CD4-positive, alpha-beta memory T cell (primary cell): ENCODE measurements around the gene SERTAD3. TPM values are rescaled to one million over a fixed set of nuclear protein-coding genes. Genes with fewer than 3 reads are reported as not detected.
"Not testable (repeated sequence)": the region's sequence is repeated elsewhere in the genome, so short reads cannot be mapped to it uniquely, and the experiment has no call there.

Source experiments
- CTCF ChIA-PET: fragments of 350-600 bp; sonication (Branson Sonifier 250); formaldehyde crosslinking; loops from one replicate; lab custom pipeline; 2021; ENCODE audit warnings: inconsistent platforms; ENCODE audit not compliant: partially characterized antibody; lab: Charles Lee
- POLR2A ChIA-PET: fragments of 350-600 bp; sonication (Branson Sonifier 250); formaldehyde crosslinking; loops from one replicate; lab custom pipeline; 2021; ENCODE audit not compliant: partially characterized antibody; lab: Charles Lee
- DNase-seq, 5 donors: peaks; one replicate each; pipeline versions ENCODE4 v3.0.0 to v3.0.0-alpha.2; 2020 to 2022; ENCODE audit warnings: mixed read lengths in 1 of 5
- H3K27ac ChIP-seq: one replicate; pipeline ENCODE4 v1.7.0; 2013; ENCODE audit warnings: low read depth, low read length
- H3K27me3 ChIP-seq: 2 replicates; pipeline ENCODE4 v1.7.0; 2013; ENCODE audit warnings: mild to moderate bottlenecking, low read length, moderate library complexity; ENCODE audit not compliant: insufficient read depth
- H3K36me3 ChIP-seq: 2 replicates; pipeline ENCODE4 v1.7.0; 2013; ENCODE audit warnings: mild to moderate bottlenecking, low read length, moderate library complexity; ENCODE audit not compliant: insufficient read depth
- H3K4me1 ChIP-seq: 2 replicates; pipeline ENCODE4 v1.7.0; 2013; ENCODE audit warnings: mild to moderate bottlenecking, low read length, moderate library complexity; ENCODE audit not compliant: insufficient read depth
- H3K4me3 ChIP-seq, 2 donors: one replicate each; pipeline ENCODE4 v1.7.0; 2013; ENCODE audit warnings: low read length in 2 of 2, mild to moderate bottlenecking in 1 of 2
- H3K9me3 ChIP-seq, 2 donors: one replicate each; pipeline ENCODE4 v1.7.0; 2013; ENCODE audit warnings: low read length in 2 of 2, control low read depth in 1 of 2; ENCODE audit not compliant: control insufficient read depth in 1 of 2
- H3K27ac Mint-ChIP-seq, 7 donors: one replicate each; pipeline ENCODE4 v1.8.0; 2020 to 2021; ENCODE audit warnings: mixed read lengths in 7 of 7, mild to moderate bottlenecking in 6 of 7, inconsistent platforms in 3 of 7, moderate library complexity in 3 of 7
- H3K27me3 Mint-ChIP-seq, 2 donors: one replicate each; pipeline ENCODE4 v1.8.0; 2020 to 2021; ENCODE audit warnings: mixed read lengths in 2 of 2
- H3K36me3 Mint-ChIP-seq, 2 donors: one replicate each; pipeline ENCODE4 v1.8.0; 2020 to 2021; ENCODE audit warnings: mixed read lengths in 2 of 2, inconsistent platforms in 1 of 2, mild to moderate bottlenecking in 1 of 2
- H3K4me1 Mint-ChIP-seq, 4 donors: one replicate each; pipeline ENCODE4 v1.8.0; 2020 to 2021; ENCODE audit warnings: mixed read lengths in 4 of 4, mild to moderate bottlenecking in 1 of 4
- H3K4me3 Mint-ChIP-seq, 8 donors: one replicate each; pipeline ENCODE4 v1.8.0; 2020 to 2021; ENCODE audit warnings: mixed read lengths in 8 of 8, mild to moderate bottlenecking in 7 of 8, moderate library complexity in 6 of 8, inconsistent platforms in 3 of 8
- H3K9me3 Mint-ChIP-seq, 8 donors: one replicate each; pipeline ENCODE4 v1.8.0; 2020 to 2021; ENCODE audit warnings: mixed read lengths in 8 of 8, mild to moderate bottlenecking in 5 of 8, inconsistent platforms in 3 of 8, moderate library complexity in 1 of 8
- intact Hi-C: fragments of 100-400 bp; cut with micrococcal nuclease; formaldehyde crosslinking; loops from one replicate; pipeline ENCODE4 v1.15.1; 2023
- polyA plus RNA-seq, 2 donors: library from polyadenylated mRNA; unstranded; fragments of 300-500 nt; fragmentation: Illumina TruSeq; gene quantifications; one replicate each; pipeline ENCODE4 v1.2.3, GENCODE V29; 2021
- total RNA-seq, 2 experiments: library from RNA; stranded (reverse); gene quantifications; one replicate each; pipeline ENCODE4 v1.2.3, GENCODE V29; 2021

SERTAD3 gene, protein sequence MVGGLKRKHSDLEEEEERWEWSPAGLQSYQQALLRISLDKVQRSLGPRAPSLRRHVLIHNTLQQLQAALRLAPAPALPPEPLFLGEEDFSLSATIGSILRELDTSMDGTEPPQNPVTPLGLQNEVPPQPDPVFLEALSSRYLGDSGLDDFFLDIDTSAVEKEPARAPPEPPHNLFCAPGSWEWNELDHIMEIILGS
- 10 to 100 TPM; 17.8 to 19.4 TPM for total RNA-seq
- 10 to 100 TPM in 1 of 2 donors, 1 to 10 TPM in 1; 9.4 to 11.4 TPM for polyA plus RNA-seq

DNA sequence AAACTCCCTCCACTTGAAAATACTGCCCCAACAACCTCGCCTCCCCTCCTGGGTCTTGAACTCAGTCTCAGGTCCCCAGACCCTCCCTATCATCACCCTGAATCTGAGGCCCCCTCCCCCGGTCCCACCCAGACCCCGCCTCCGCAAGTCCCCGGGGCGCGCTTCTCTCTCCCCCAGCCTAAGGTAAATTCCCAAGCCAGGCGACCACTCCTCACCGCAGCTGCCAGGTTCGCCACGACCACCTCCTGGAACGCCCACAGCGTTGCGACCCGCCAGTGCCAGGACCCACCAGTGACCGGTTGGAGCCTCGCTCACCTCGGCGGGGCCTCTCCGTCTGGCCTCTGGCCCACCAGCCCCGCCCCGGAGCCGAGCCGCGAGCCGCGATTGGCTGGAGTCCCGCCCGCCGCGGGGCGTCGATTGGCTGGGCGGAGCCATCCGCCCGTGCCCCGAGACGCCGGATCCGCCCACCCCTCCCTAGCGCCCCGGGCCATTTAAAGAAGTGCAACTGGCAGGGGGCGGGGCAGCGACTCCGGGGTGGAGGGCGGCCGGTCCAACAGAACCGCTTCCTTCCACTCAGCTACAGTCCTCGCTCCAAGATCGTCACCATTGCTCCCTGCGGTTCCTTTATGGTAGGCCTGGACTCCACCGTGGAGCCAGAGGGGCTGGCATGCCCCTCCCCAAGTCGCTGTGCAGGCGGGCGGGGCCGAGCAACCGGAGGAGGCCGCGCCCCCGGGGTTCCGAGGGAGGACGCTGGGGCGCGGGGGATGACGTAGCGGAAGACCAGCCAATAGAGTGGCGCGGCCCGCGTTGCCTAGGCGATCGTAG lies at the start of gene SERTAD3:
Gene SERTAD3 (minus strand): TSS at position 336 of the 825 bp plus-strand sequence. CDS start 2,255 bp downstream, outside the sequence.
- H3K9me3 ChIP-seq: no peaks in the 10 kb centered on the region
- intact Hi-C loops: loop anchor here (1.0 to 5.0 kb wide), 12 partner anchors 10 to 1592 kb away; partner anchors contain the start of genes ACTMAP, AKT2, BCKDHA and BLVRB
- Mint-ChIP-seq H3K4me1 (peaks cover 11 to 24% (median 19%) of the 10 kb centered on the region in 4 donors), H3K4me3 (peak within 1 kb of the TSS; percentile 96 to 100 (median 100)), H3K36me3 (peaks cover 0 to 22% of the 10 kb centered on the region in 2 donors), H3K27ac (peak within 1 kb of the TSS; percentile 85 to 100 (median 99)), H3K9me3 (no peaks in the 10 kb centered on the region), H3K27me3 (no peaks in the 10 kb centered on the region)
- H3K36me3 ChIP-seq: peaks cover 17% of the 10 kb centered on the region
- peak within 1 kb of the TSS; percentile 75 for H3K27ac ChIP-seq
- H3K4me1 ChIP-seq: peaks cover 11% of the 10 kb centered on the region
- peak; percentile 96 to 99 (median 97) for DNase-seq
- H3K4me3 ChIP-seq: peak within 1 kb of the TSS; percentile 96 to 100
- H3K27me3 ChIP-seq: no peaks in the 10 kb centered on the region
- ChIA-PET CTCF (interaction anchor here (1.1 to 5.4 kb wide), 4 partner anchors 9 to 23 kb away, joined by 3 to 33 read pairs (median 14); partner anchors contain the start of genes BLVRB and SERTAD1), POLR2A (interaction anchor here (1.0 to 8.9 kb wide), 12 partner anchors 11 to 219 kb away, joined by 3 to 227 read pairs (median 13); partner anchors contain the start of genes AKT2, BLVRB, C19orf47 and PLD3)

DNA sequence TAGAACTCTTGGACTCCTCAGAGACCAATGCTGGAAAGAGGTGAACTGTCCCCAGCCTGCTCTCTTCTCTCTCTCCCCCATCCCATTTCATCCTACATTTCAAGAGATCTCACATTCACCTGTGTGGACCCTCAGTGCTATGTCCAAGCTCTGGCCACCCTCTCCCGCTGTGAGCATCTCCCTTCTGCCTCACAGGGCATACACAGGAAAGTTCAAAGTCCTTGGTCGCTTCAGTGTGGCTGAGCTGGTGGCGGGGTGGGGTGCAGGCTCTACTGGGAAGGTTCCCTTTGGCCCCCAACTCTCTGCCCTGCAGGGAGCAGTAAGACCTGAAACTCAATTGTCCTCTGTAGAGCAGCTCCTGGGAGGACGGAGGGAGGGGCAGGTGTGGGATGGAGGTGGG lies 49.6 kb upstream of the SERTAD3 start:
- H3K4me3 ChIP-seq: no peak overlapping the region
- no peaks in the 10 kb centered on the region for H3K4me1 Mint-ChIP-seq
- CTCF ChIA-PET: no interaction called here
- H3K27ac ChIP-seq: no peak overlapping the region
- no peak overlapping the region for H3K4me3 Mint-ChIP-seq
- no peak for DNase-seq
- H3K27me3 ChIP-seq: no peaks in the 10 kb centered on the region
- intact Hi-C loops: no loop called here
- H3K27me3 Mint-ChIP-seq: peaks cover 8 to 10% of the 10 kb centered on the region in 2 donors
- no peaks in the 10 kb centered on the region for H3K9me3 Mint-ChIP-seq
- H3K36me3 Mint-ChIP-seq: no peaks in the 10 kb centered on the region
- H3K4me1 ChIP-seq: no peaks in the 10 kb centered on the region
- no peak overlapping the region for H3K27ac Mint-ChIP-seq
- no peaks in the 10 kb centered on the region for H3K36me3 ChIP-seq
- no peaks in the 10 kb centered on the region for H3K9me3 ChIP-seq
- POLR2A ChIA-PET: no interaction called here

DNA sequence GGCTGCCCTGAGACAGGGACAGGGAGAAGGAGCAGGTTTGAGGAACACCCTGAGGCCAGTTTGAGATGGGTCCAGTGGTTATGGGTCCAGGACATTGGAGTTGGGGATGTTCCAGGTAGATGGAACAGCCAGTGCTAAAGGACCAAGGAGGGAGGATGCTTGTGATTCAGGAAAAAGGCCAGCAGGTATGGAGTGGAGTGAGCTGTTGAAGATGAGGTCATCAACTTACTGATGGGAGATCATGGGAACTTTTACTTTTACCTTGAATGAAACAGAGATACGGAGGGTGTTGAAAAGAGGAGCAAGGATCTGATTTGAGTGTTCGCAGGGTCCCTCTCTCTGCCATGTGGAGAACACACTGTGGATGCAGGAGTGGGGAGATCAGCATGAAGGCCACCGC lies 48.1 kb upstream of the SERTAD3 start:
- Histone ChIP-seq H3K36me3 (no peaks in the 10 kb centered on the region), H3K4me1 (no peaks in the 10 kb centered on the region), H3K27me3 (peaks cover 3% of the 10 kb centered on the region), H3K27ac (no peak overlapping the region), H3K9me3 (no peaks in the 10 kb centered on the region), H3K4me3 (no peak overlapping the region)
- Mint-ChIP-seq H3K27ac (no peak overlapping the region), H3K27me3 (peaks cover 14 to 15% of the 10 kb centered on the region in 2 donors), H3K36me3 (no peaks in the 10 kb centered on the region), H3K4me1 (peaks cover 0 to 7% (median 4%) of the 10 kb centered on the region in 4 donors), H3K9me3 (no peaks in the 10 kb centered on the region), H3K4me3 (no peak overlapping the region)
- intact Hi-C loops: no loop called here
- CTCF ChIA-PET: interaction anchor here (0.7 kb wide), 1 partner anchor 123 kb away, joined by 4 read pairs; no protein-coding TSS in a partner anchor
- no peak for DNase-seq
- POLR2A ChIA-PET: no interaction called here

DNA sequence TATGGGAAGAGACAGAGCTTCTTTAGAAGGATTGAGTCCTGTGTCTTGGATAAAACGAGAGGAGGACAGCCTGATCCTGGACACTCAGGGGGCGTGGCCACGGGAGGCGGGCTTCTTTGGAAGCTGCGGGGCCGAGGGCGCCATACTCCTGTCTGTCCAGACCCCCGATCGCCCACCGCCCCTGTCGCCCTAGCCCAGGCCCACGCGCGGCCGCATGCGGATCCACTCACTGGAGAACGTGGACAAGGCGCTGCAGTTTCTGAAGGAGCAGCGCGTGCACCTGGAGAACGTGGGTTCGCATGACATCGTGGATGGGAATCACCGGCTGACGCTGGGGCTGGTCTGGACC lies 45.7 kb upstream of the SERTAD3 start:
- H3K27me3 ChIP-seq: peaks cover 3% of the 10 kb centered on the region
- no peak overlapping the region for H3K27ac Mint-ChIP-seq
- H3K36me3 Mint-ChIP-seq: no peaks in the 10 kb centered on the region
- peaks cover 16 to 20% of the 10 kb centered on the region in 2 donors for H3K27me3 Mint-ChIP-seq
- H3K4me1 Mint-ChIP-seq: peaks cover 0 to 7% (median 4%) of the 10 kb centered on the region in 4 donors
- no peak for DNase-seq
- no peak overlapping the region for H3K27ac ChIP-seq
- no peaks in the 10 kb centered on the region for H3K9me3 Mint-ChIP-seq
- no peak overlapping the region for H3K4me3 ChIP-seq
- H3K36me3 ChIP-seq: no peaks in the 10 kb centered on the region
- H3K4me1 ChIP-seq: no peaks in the 10 kb centered on the region
- H3K4me3 Mint-ChIP-seq: no peak overlapping the region
- CTCF ChIA-PET: no interaction called here
- no peaks in the 10 kb centered on the region for H3K9me3 ChIP-seq
- POLR2A ChIA-PET: no interaction called here
- intact Hi-C loops: no loop called here

DNA sequence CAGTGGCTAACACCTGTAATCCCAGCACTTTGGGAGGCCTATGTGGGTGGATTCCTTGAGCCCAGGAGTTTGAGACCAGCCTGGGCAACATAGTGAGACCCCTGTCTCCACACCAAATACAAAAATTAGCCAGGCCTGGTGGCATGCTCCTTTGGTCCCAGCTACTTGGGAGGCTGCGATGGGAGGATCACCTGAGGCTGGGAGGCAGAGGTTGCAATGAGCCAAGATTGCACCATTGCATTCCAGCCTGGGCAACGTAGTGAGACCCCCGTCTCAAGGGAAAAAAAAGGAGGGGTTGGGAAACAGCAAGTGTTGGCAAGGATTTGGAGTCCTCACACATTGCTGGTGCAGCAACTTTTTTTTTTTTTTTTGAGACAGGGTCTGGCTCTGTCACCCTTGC lies 41.9 kb upstream of the SERTAD3 start:
- ChIA-PET POLR2A (no interaction called here), CTCF (no interaction called here)
- peaks cover 3% of the 10 kb centered on the region for H3K27me3 ChIP-seq

DNA sequence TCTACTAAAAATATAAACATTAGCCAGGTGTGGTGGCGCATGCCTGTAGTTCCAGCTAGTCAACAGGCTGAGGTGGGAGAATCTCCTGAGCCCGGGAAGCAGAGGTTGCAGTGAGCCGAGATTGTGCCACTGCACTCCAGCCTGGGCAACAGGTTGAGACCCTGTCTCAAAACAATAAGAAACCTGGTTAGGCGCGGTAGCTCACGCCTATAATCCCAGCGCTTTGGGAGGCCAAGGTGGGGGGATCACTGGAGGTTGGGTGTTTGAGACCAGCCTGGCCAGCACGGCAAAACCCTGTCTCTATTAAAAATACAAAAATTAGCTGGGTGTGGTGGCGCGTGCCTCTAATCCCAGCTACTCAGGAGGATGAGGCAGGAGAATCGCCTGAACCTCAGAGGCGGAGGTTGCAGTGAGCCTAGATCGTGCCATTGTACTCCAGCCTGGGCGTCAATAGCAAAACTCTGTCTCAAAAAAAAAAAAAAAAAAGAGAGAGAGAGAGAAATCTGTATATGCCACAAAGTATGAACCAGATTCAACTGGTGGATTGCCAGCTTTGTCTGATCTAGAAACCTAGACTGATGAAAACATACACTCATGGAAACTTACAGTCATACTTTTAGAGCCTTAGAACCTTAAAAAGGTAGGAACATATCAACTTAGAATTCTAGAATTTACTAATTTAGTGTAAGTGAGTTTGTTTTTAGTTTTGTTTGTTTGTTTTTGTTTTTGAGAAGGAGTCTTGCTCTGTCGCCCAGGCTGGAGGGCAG lies 31.9 kb upstream of the SERTAD3 start:
- H3K9me3 ChIP-seq, DNase-seq, H3K4me1 Mint-ChIP-seq, H3K36me3 Mint-ChIP-seq, H3K27me3 ChIP-seq, intact Hi-C loops, H3K27ac Mint-ChIP-seq, H3K27ac ChIP-seq, H3K4me1 ChIP-seq, POLR2A ChIA-PET, H3K4me3 Mint-ChIP-seq, H3K4me3 ChIP-seq, H3K36me3 ChIP-seq, H3K9me3 Mint-ChIP-seq: not testable (repeated sequence)
- H3K27me3 Mint-ChIP-seq: peaks cover 0 to 11% of the 10 kb centered on the region in 2 donors
- CTCF ChIA-PET: interaction anchor here (1.5 kb wide), 1 partner anchor 12 kb away, joined by 3 read pairs; no protein-coding TSS in a partner anchor

More for the DNA sequence above, 41.9 kb upstream of the SERTAD3 start:
- intact Hi-C loops: no loop called here
- no peaks in the 10 kb centered on the region for H3K9me3 ChIP-seq
- Mint-ChIP-seq H3K4me3 (no peak overlapping the region), H3K36me3 (no peaks in the 10 kb centered on the region), H3K27ac (peak overlapping the region in 1 of 7 donors; percentile 48), H3K9me3 (no peaks in the 10 kb centered on the region), H3K4me1 (peaks cover 0 to 7% (median 4%) of the 10 kb centered on the region in 4 donors), H3K27me3 (peaks cover 15 to 17% of the 10 kb centered on the region in 2 donors)
- no peaks in the 10 kb centered on the region for H3K36me3 ChIP-seq
- no peaks in the 10 kb centered on the region for H3K4me1 ChIP-seq
- H3K27ac ChIP-seq: no peak overlapping the region
- no peak overlapping the region for H3K4me3 ChIP-seq
- no peak for DNase-seq
